ENCODE measurements around the gene SLC35E4.

DNA sequence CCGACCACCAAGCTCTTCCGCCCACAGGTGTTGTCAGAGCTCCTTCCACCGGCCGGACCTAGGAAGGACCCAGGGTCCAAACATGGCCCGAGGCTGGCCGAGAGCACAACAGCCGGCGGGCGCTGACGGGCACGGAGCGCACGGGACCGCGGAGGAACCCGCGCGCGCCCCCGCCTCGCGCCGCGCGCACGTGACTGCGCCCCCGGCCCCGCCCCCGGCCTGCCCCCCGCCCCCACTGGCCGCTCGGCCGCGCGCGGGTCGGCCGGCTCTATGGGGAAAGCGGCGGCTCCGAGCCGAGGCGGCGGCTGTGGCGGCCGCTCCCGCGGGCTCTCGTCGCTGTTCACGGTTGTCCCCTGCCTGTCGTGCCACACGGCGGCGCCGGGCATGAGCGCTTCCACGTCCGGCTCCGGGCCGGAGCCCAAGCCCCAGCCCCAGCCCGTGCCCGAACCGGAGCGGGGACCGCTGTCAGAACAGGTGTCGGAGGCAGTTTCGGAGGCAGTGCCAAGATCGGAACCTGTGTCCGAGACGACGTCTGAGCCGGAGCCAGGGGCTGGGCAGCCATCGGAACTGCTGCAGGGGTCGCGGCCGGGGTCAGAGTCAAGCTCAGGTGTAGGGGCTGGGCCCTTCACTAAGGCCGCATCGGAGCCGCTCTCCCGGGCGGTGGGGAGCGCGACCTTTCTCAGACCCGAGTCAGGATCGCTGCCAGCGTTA lies 59.2 kb downstream of the SLC35E4 start, which contains the start of gene OSBP2:
- TF ChIP-seq, protein P1, sequence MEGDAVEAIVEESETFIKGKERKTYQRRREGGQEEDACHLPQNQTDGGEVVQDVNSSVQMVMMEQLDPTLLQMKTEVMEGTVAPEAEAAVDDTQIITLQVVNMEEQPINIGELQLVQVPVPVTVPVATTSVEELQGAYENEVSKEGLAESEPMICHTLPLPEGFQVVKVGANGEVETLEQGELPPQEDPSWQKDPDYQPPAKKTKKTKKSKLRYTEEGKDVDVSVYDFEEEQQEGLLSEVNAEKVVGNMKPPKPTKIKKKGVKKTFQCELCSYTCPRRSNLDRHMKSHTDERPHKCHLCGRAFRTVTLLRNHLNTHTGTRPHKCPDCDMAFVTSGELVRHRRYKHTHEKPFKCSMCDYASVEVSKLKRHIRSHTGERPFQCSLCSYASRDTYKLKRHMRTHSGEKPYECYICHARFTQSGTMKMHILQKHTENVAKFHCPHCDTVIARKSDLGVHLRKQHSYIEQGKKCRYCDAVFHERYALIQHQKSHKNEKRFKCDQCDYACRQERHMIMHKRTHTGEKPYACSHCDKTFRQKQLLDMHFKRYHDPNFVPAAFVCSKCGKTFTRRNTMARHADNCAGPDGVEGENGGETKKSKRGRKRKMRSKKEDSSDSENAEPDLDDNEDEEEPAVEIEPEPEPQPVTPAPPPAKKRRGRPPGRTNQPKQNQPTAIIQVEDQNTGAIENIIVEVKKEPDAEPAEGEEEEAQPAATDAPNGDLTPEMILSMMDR (IDR thresholded peaks at IDR 0.05): no peak
- TF ChIP-seq POLR2AphosphoS5 (IDR thresholded peaks at IDR 0.05; ENCODE audit: low read depth, low read length) (no peak), RFX5 (IDR thresholded peaks at IDR 0.05; ENCODE audit: low read length) (no peak), JUND (IDR thresholded peaks at IDR 0.05) (no peak), TAF1 (IDR thresholded peaks at IDR 0.05; ENCODE audit: borderline replicate concordance, low read depth, low read length) (no peak), YY1 (IDR thresholded peaks at IDR 0.05; ENCODE audit: low read depth) (no peak), EZH2phosphoT487 (IDR thresholded peaks at IDR 0.05; ENCODE audit: borderline replicate concordance, low read depth) (no peak), CHD2 (IDR thresholded peaks at IDR 0.05; ENCODE audit: low read length, partially characterized antibody) (no peak), TCF12 (IDR thresholded peaks at IDR 0.05) (no peak), TEAD4 (IDR thresholded peaks at IDR 0.05; ENCODE audit: borderline replicate concordance, insufficient read depth) (no peak), MXI1 (IDR thresholded peaks at IDR 0.05; ENCODE audit: low read depth, low read length) (no peak)
